Loucy (cell line): ENCODE results near the gene NKG7.

Experiments
- H2AFZ ChIP-seq: fragments of 200-600 bp; sonication (generic); 2 replicates; pipeline ENCODE4 v1.6.0; 2016; ENCODE audit warnings: antibody characterized with exemption, mild to moderate bottlenecking, low read length, moderate library complexity
- H3F3A ChIP-seq: fragments of 200-600 bp; 2 replicates; pipeline ENCODE4 v1.6.0; 2016; ENCODE audit warnings: antibody characterized with exemption, low read depth, mild to moderate bottlenecking
- H3K27me3 ChIP-seq: fragments of 200-600 bp; sonication (generic); 2 replicates; pipeline ENCODE4 v1.6.1; 2014; ENCODE audit warnings: low read length, mild to moderate bottlenecking; ENCODE audit not compliant: insufficient read depth, poor library complexity, severe bottlenecking
- H3K36me3 ChIP-seq: fragments of 200-600 bp; sonication (generic); 2 replicates; pipeline ENCODE4 v1.6.1; 2016; ENCODE audit warnings: low read length; ENCODE audit not compliant: insufficient read depth
- H3K4me1 ChIP-seq: fragments of 200-600 bp; sonication (generic); 2 replicates; pipeline ENCODE4 v1.5.1; 2014; ENCODE audit warnings: low read length, mild to moderate bottlenecking; ENCODE audit not compliant: insufficient read depth, poor library complexity, severe bottlenecking
- H3K4me2 ChIP-seq: fragments of 200-600 bp; sonication (generic); 2 replicates; pipeline ENCODE4 v1.6.0; 2014; ENCODE audit warnings: antibody characterized with exemption, low read length, low read depth, mild to moderate bottlenecking; ENCODE audit not compliant: poor library complexity, severe bottlenecking
- H3K4me3 ChIP-seq: fragments of 200-600 bp; sonication (generic); 2 replicates; pipeline ENCODE4 v1.5.1; 2014; ENCODE audit warnings: low read length, mild to moderate bottlenecking, mixed read lengths; ENCODE audit not compliant: poor library complexity, severe bottlenecking
- H3K79me2 ChIP-seq: fragments of 200-600 bp; sonication (generic); 2 replicates; pipeline ENCODE4 v1.6.1; 2014; ENCODE audit warnings: low read length; ENCODE audit not compliant: insufficient read depth
- H3K9ac ChIP-seq: fragments of 200-600 bp; sonication (generic); 2 replicates; pipeline ENCODE4 v1.6.0; 2014; ENCODE audit warnings: mild to moderate bottlenecking, low read depth, low read length, moderate library complexity; ENCODE audit not compliant: poor library complexity, severe bottlenecking
- H3K9me2 ChIP-seq: fragments of 200-600 bp; sonication (generic); replicated peaks from 2 replicates; pipeline ENCODE4 v1.6.1; 2016; ENCODE audit warnings: low read depth, low read length, mixed read lengths
- H3K9me3 ChIP-seq: fragments of 200-600 bp; sonication (generic); 2 replicates; pipeline ENCODE4 v1.6.1; 2014; ENCODE audit warnings: mild to moderate bottlenecking, antibody characterized with exemption, low read length, low read depth; ENCODE audit not compliant: insufficient read depth
- H4K20me1 ChIP-seq: fragments of 200-600 bp; sonication (generic); 2 replicates; pipeline ENCODE4 v1.6.0; 2014; ENCODE audit warnings: antibody characterized with exemption, low read length, mild to moderate bottlenecking; ENCODE audit not compliant: insufficient read depth, poor library complexity, severe bottlenecking
- EZH2phosphoT487 ChIP-seq: fragments of 200-600 bp; IDR thresholded peaks from 2 replicates; pipeline ENCODE4 v1.6.1; 2018; ENCODE audit warnings: antibody characterized with exemption, mild to moderate bottlenecking, moderate library complexity, borderline replicate concordance
- TF ChIP-seq, protein P1 (sequence below): fragments of 200-600 bp; sonication (generic); conservative IDR thresholded peaks from 2 replicates; pipeline ENCODE4 v1.5.1; 2014; ENCODE audit warnings: mild to moderate bottlenecking, antibody characterized with exemption, low read length

NKG7 gene

GRCh38 chr19:51415187-51415586 is 42.7 kb upstream of the NKG7 start:
- Histone ChIP-seq H3K4me1 (no peaks in the 10 kb centered on the region), H3K9ac (no peak overlapping the region), H3K36me3 (no peaks in the 10 kb centered on the region), H4K20me1 (no peaks in the 10 kb centered on the region), H3K79me2 (no peaks in the 10 kb centered on the region), H3F3A (no peaks in the 10 kb centered on the region), H3K4me2 (no peak overlapping the region), H2AFZ (no peak overlapping the region), H3K4me3 (no peak overlapping the region), H3K27me3 (no peaks in the 10 kb centered on the region), H3K9me2 (no peaks in the 10 kb centered on the region), H3K9me3 (no peaks in the 10 kb centered on the region)
- TF ChIP-seq EZH2phosphoT487: no peak
- TF ChIP-seq, protein P1, sequence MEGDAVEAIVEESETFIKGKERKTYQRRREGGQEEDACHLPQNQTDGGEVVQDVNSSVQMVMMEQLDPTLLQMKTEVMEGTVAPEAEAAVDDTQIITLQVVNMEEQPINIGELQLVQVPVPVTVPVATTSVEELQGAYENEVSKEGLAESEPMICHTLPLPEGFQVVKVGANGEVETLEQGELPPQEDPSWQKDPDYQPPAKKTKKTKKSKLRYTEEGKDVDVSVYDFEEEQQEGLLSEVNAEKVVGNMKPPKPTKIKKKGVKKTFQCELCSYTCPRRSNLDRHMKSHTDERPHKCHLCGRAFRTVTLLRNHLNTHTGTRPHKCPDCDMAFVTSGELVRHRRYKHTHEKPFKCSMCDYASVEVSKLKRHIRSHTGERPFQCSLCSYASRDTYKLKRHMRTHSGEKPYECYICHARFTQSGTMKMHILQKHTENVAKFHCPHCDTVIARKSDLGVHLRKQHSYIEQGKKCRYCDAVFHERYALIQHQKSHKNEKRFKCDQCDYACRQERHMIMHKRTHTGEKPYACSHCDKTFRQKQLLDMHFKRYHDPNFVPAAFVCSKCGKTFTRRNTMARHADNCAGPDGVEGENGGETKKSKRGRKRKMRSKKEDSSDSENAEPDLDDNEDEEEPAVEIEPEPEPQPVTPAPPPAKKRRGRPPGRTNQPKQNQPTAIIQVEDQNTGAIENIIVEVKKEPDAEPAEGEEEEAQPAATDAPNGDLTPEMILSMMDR: no peak

DNA sequence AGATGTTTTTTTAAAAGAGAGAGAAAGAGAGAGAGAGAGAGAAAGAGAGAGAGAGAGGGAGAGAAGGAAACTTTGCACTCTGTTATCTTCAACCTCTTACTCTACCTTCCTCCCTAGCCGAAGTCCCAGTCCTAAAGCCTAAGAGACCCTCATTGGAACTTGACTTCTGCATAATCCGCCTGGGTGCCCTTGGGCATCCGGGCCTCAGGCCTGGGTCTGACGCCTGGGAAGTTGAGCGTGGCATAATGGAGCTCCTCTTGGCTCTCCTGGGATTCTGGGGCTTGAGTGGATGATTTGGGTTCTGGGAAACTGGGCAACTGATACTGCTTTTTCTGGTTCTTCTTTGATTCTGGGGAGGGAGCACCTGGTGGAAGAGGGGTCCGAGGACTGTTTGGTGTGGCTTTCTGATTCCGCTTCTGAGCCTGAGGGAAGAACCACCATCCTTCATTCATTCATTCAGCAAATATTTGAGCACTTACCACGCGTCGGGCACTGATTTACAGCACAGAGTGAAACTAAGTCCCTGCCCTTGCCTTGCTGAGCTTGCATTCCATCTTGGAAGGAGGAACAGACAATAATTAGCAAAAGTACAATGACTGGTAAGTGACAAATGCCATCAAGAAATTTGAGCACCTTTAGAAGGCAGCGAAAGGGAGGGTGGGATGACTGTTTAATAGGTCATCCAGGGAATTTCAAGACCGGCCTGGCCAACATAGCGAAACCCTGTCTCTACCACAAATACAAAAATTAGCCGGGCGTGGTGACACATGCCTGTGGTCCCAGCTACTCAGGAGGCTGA is 38.7 kb upstream of the NKG7 start:
- no peaks in the 10 kb centered on the region for H3K36me3 ChIP-seq
- H2AFZ ChIP-seq: no peak overlapping the region
- no peaks in the 10 kb centered on the region for H3F3A ChIP-seq
- no peaks in the 10 kb centered on the region for H4K20me1 ChIP-seq
- H3K9ac ChIP-seq: no peak overlapping the region
- H3K9me3 ChIP-seq: no peaks in the 10 kb centered on the region; the same call in 1 of the 2 replicates
- no peaks in the 10 kb centered on the region for H3K79me2 ChIP-seq
- H3K4me3 ChIP-seq: no peak overlapping the region
- no peaks in the 10 kb centered on the region for H3K27me3 ChIP-seq
- TF ChIP-seq, protein P1: no peak
- TF ChIP-seq EZH2phosphoT487: no peak
- H3K4me1 ChIP-seq: peaks cover 3% of the 10 kb centered on the region
- no peaks in the 10 kb centered on the region for H3K9me2 ChIP-seq
- H3K4me2 ChIP-seq: no peak overlapping the region

DNA sequence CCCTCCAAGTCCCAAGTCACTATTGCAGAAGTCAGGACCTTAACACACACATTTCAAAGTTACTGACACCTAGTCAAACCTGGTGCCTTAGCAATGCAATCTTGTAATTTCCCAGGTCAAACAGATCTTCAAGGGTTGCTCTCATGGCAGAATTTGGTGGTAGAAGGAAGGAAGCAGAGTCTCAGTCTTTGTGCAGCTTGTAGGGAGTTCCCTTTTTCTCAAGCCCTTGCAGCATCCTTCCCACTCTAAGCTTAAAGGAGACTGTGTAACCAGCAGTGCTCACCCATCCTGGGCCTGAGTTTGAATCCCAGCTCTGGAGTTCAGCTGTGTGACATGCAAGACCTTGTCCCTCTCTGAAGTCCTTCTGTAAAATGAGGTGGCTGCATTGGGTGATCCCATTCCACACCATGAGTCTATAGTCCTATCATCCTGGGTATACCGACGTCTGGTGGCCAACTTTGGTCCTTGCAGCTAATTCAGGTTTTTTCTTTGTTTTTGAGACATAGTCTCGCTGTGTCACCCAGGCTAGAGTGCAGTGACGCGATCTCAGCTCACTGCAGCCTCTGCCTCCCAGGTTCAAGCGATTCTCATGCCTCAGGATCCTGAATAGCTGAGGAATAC is 35.2 kb upstream of the NKG7 start:
- Histone ChIP-seq H3K4me1 (peaks cover 3% of the 10 kb centered on the region), H3K4me3 (no peak overlapping the region), H3K9ac (no peak overlapping the region), H3F3A (no peaks in the 10 kb centered on the region), H3K9me2 (no peaks in the 10 kb centered on the region), H3K27me3 (no peaks in the 10 kb centered on the region), H3K9me3 (peaks cover 2% of the 10 kb centered on the region; the same call in 1 of the 2 replicates), H3K79me2 (no peaks in the 10 kb centered on the region), H3K36me3 (no peaks in the 10 kb centered on the region), H3K4me2 (no peak overlapping the region), H4K20me1 (no peaks in the 10 kb centered on the region), H2AFZ (peak overlapping the region; percentile 73)
- no peak for TF ChIP-seq EZH2phosphoT487
- TF ChIP-seq, protein P1: peak; percentile 80
